H1 (cell line): ENCODE data around the gene NDUFV1. TPM values are rescaled to one million over a fixed set of nuclear protein-coding genes. Genes with fewer than 3 reads are reported as not detected.

Experiments
- CTCF ChIA-PET: fragments of 300-600 bp; sonication (Branson Sonifier 250); formaldehyde crosslinking; loops from one replicate; lab custom pipeline; 2021; ENCODE audit not compliant: partially characterized antibody; lab: Charles Lee
- POLR2A ChIA-PET: fragments of 300-600 bp; sonication (Branson Sonifier 250); formaldehyde crosslinking; loops from one replicate; lab custom pipeline; 2021; ENCODE audit warnings: inconsistent platforms; ENCODE audit not compliant: partially characterized antibody; lab: Charles Lee
- DNase-seq, 2 experiments: peaks; one replicate each; pipeline versions ENCODE4 v3.0.0 to v3.0.0-alpha.2; 2010 to 2022; ENCODE audit warnings: low spot score in 2 of 2, low read depth in 1 of 2, mixed read lengths in 1 of 2
- FAIRE-seq: peaks from 2 replicates; lab custom pipeline; 2011; peaks lifted over from hg19 to GRCh38; lab: Jason Lieb, UNC
- H2AFZ ChIP-seq: 2 replicates; pipeline ENCODE4 v1.8.1; 2012; ENCODE audit warnings: low read length, inconsistent platforms
- H2AK5ac ChIP-seq: 2 replicates; pipeline ENCODE4 v1.6.1; 2013; ENCODE audit warnings: low read depth, low read length
- H2BK120ac ChIP-seq: replicated peaks from 2 replicates; pipeline ENCODE3; 2013; ENCODE audit warnings: low read depth, low read length, inconsistent platforms
- H2BK12ac ChIP-seq: 2 replicates; pipeline ENCODE4 v1.6.1; 2013; ENCODE audit warnings: low read depth, low read length
- H2BK15ac ChIP-seq: 2 replicates; pipeline ENCODE4 v1.6.1; 2013; ENCODE audit warnings: low read length
- H2BK20ac ChIP-seq: 2 replicates; pipeline ENCODE4 v1.6.1; 2013; ENCODE audit warnings: low read length
- H2BK5ac ChIP-seq: 2 replicates; pipeline ENCODE4 v1.6.1; 2013; ENCODE audit warnings: low read depth, low read length
- H3K14ac ChIP-seq: 2 replicates; pipeline ENCODE4 v1.6.1; 2013; ENCODE audit warnings: inconsistent platforms; ENCODE audit not compliant: insufficient read length
- H3K18ac ChIP-seq: 2 replicates; pipeline ENCODE4 v1.6.1; 2013; ENCODE audit warnings: low read length; ENCODE audit errors: extremely low read depth
- H3K23ac ChIP-seq: 2 replicates; pipeline ENCODE4 v1.6.1; 2013; ENCODE audit warnings: inconsistent platforms; ENCODE audit not compliant: insufficient read length
- H3K23me2 ChIP-seq: 2 replicates; pipeline ENCODE4 v1.6.1; 2013; ENCODE audit warnings: low read depth, low read length
- H3K27ac ChIP-seq: 2 replicates; pipeline ENCODE4 v1.6.1; 2011; ENCODE audit warnings: low read depth, low read length, inconsistent platforms
- H3K27me3 ChIP-seq, 4 experiments: replicated peaks in 1 of 4; 1 replicate in 1 of 4; 2 replicates in 3 of 4; pipeline versions ENCODE4 v1.6.1 to v1.8.1; 2011 to 2013; ENCODE audit warnings: low read length in 3 of 4, mild to moderate bottlenecking in 3 of 4, inconsistent platforms in 2 of 4, mixed read lengths in 2 of 4, moderate library complexity in 1 of 4; ENCODE audit not compliant: control insufficient read depth in 3 of 4, insufficient read depth in 3 of 4; ENCODE audit errors: extremely low read depth in 1 of 4
- H3K36me3 ChIP-seq, 4 experiments: 2 replicates each; pipeline versions ENCODE4 v1.6.1 to v1.8.1; 2011 to 2013; ENCODE audit warnings: mild to moderate bottlenecking in 4 of 4, low read length in 3 of 4, moderate library complexity in 2 of 4, control low read depth in 1 of 4, inconsistent platforms in 1 of 4; ENCODE audit not compliant: insufficient read depth in 4 of 4, control insufficient read depth in 2 of 4
- H3K4ac ChIP-seq: replicated peaks from 2 replicates; pipeline ENCODE3; 2013; ENCODE audit warnings: low read length, low read depth, mixed read lengths, inconsistent platforms; ENCODE audit not compliant: insufficient read length
- H3K4me1 ChIP-seq, 4 experiments: replicated peaks in 1 of 4; 1 replicate in 1 of 4; 2 replicates in 3 of 4; pipeline versions ENCODE4 v1.6.1 to v1.8.1; 2011 to 2013; ENCODE audit warnings: low read length in 3 of 4, inconsistent platforms in 2 of 4, mixed read lengths in 1 of 4; ENCODE audit not compliant: insufficient read depth in 4 of 4, control insufficient read depth in 3 of 4
- H3K4me2 ChIP-seq, 2 experiments: 2 replicates each; pipeline versions ENCODE4 v1.6.1 to v1.8.1; 2011 to 2013; ENCODE audit warnings: low read depth in 2 of 2, low read length in 2 of 2, control low read depth in 1 of 2, inconsistent platforms in 1 of 2, mild to moderate bottlenecking in 1 of 2; ENCODE audit not compliant: insufficient read depth in 1 of 2
- H3K4me3 ChIP-seq, 4 experiments: fragments of 200-600, 300-600 bp in 1 of 4; sonication (generic), shearing (Covaris generic), sonication (Bioruptor Twin) in 1 of 4; 2 replicates each; pipeline versions ENCODE4 v1.5.1 to v1.8.1; 2011 to 2016; ENCODE audit warnings: low read length in 4 of 4, low read depth in 3 of 4, control low read depth in 2 of 4, inconsistent platforms in 2 of 4, mild to moderate bottlenecking in 2 of 4, mixed read lengths in 1 of 4, moderate library complexity in 1 of 4; ENCODE audit not compliant: insufficient read depth in 2 of 4; ENCODE audit errors: extremely low read depth in 1 of 4
- H3K56ac ChIP-seq: replicated peaks from 2 replicates; pipeline ENCODE3; 2013; ENCODE audit warnings: low read depth, mild to moderate bottlenecking, mixed read lengths, low read length, inconsistent platforms; ENCODE audit not compliant: insufficient read length
- H3K79me1 ChIP-seq: 2 replicates; pipeline ENCODE4 v1.6.1; 2013; ENCODE audit warnings: low read depth, low read length, control low read depth
- H3K79me2 ChIP-seq, 2 experiments: 2 replicates each; pipeline versions ENCODE4 v1.6.1 to v1.8.1; 2012 to 2013; ENCODE audit warnings: low read length in 2 of 2, mild to moderate bottlenecking in 2 of 2, inconsistent platforms in 1 of 2; ENCODE audit not compliant: insufficient read depth in 2 of 2, control insufficient read depth in 1 of 2
- H3K9ac ChIP-seq, 4 experiments: replicated peaks in 1 of 4; 1 replicate in 1 of 4; 2 replicates in 3 of 4; pipeline versions ENCODE4 v1.6.1 to v1.8.1; 2011 to 2013; ENCODE audit warnings: low read depth in 3 of 4, low read length in 3 of 4, control low read depth in 2 of 4, mild to moderate bottlenecking in 2 of 4, moderate library complexity in 2 of 4, inconsistent platforms in 1 of 4; ENCODE audit errors: extremely low read depth in 1 of 4
- H3K9me3 ChIP-seq, 2 experiments: 2 replicates each; pipeline versions ENCODE4 v1.6.1 to v1.8.1; 2012 to 2013; ENCODE audit warnings: mild to moderate bottlenecking in 2 of 2, moderate library complexity in 2 of 2, control low read depth in 1 of 2, inconsistent platforms in 1 of 2, low read depth in 1 of 2, low read length in 1 of 2, mixed read lengths in 1 of 2; ENCODE audit not compliant: insufficient read depth in 2 of 2
- H4K20me1 ChIP-seq, 2 experiments: replicated peaks in 1 of 2; 2 replicates each; pipeline versions ENCODE3 to v1.8.1; 2011 to 2013; ENCODE audit warnings: inconsistent platforms in 2 of 2, low read length in 2 of 2, mild to moderate bottlenecking in 1 of 2; ENCODE audit not compliant: insufficient read depth in 2 of 2, control insufficient read depth in 1 of 2
- H4K5ac ChIP-seq: 2 replicates; pipeline ENCODE4 v1.6.1; 2013; ENCODE audit warnings: low read length, low read depth, mixed read lengths, inconsistent platforms; ENCODE audit not compliant: insufficient read length
- H4K8ac ChIP-seq: 2 replicates; pipeline ENCODE4 v1.8.0; 2013; ENCODE audit warnings: mild to moderate bottlenecking, moderate library complexity, low read length, inconsistent platforms; ENCODE audit not compliant: insufficient read depth; ENCODE audit errors: extremely low read depth
- H4K91ac ChIP-seq: replicated peaks from 2 replicates; pipeline ENCODE3; 2013; ENCODE audit warnings: low read length, mixed read lengths, inconsistent platforms; ENCODE audit not compliant: insufficient read length
- POLR2A ChIP-seq, 2 experiments: IDR thresholded peaks; 1 replicate in 1 of 2; 2 replicates in 1 of 2; pipeline ENCODE4 v1.6.1; 2011; ENCODE audit warnings: low read depth in 2 of 2, low read length in 2 of 2, mild to moderate bottlenecking in 2 of 2; ENCODE audit errors: control extremely low read depth in 1 of 2
- POLR2AphosphoS5 ChIP-seq: IDR thresholded peaks from 2 replicates; pipeline ENCODE4 v1.6.1; 2011; ENCODE audit warnings: low read depth, low read length
- RBBP5 ChIP-seq: IDR thresholded peaks from 2 replicates; pipeline ENCODE4 v1.7.1; 2012; ENCODE audit warnings: low read depth, mild to moderate bottlenecking, inconsistent platforms, low read length, moderate library complexity, borderline replicate concordance
- WGBS, 2 experiments: shearing (Covaris generic) in 1 of 2; methylation state at CpG; one replicate each; pipeline versions ENCODE4 v1.1.6 to v1.1.7; 2013 to 2015; ENCODE audit warnings: low lambda C conversion rate in 2 of 2, mixed read lengths in 2 of 2, inconsistent platforms in 1 of 2, low coverage in 1 of 2, missing lambda C conversion rate in 1 of 2; ENCODE audit not compliant: insufficient replicate concordance in 2 of 2, insufficient coverage in 1 of 2, insufficient read length in 1 of 2; ENCODE audit errors: extremely low coverage in 1 of 2, missing lambda C conversion rate in 1 of 2; 5-methylcytosine and 5-hydroxymethylcytosine counted together
- polyA plus RNA-seq, 7 experiments: library from polyadenylated mRNA; depleted of rRNA in 3 of 7; stranded (reverse) in 5 of 7; unstranded in 2 of 7; fragments of >200 nt in 5 of 7; fragments of 200-250 nt in 2 of 7; gene quantifications; 1 replicate in 5 of 7; 2 replicates in 1 of 7; 4 replicates in 1 of 7; pipeline versions ENCODE4 v1.2.1 to v1.2.3, GENCODE V29; 2011 to 2013; ENCODE audit warnings: missing spikeins in 2 of 7, mixed read lengths in 2 of 7
- total RNA-seq: library from RNA; stranded (reverse); fragmentation: NEBNext Ultra II Directional; extraction: Animal tissue kit (Norgen Biotek cat#: 25700); gene quantifications from 2 replicates; pipeline ENCODE4 v1.2.1, GENCODE V29; 2021

NDUFV1 gene
- total and polyA plus RNA-seq, 2 of the 8 experiments (the other 6 are each of a cell fraction or from before 2014, with no cell fraction given): 125 to 131 TPM

DNA sequence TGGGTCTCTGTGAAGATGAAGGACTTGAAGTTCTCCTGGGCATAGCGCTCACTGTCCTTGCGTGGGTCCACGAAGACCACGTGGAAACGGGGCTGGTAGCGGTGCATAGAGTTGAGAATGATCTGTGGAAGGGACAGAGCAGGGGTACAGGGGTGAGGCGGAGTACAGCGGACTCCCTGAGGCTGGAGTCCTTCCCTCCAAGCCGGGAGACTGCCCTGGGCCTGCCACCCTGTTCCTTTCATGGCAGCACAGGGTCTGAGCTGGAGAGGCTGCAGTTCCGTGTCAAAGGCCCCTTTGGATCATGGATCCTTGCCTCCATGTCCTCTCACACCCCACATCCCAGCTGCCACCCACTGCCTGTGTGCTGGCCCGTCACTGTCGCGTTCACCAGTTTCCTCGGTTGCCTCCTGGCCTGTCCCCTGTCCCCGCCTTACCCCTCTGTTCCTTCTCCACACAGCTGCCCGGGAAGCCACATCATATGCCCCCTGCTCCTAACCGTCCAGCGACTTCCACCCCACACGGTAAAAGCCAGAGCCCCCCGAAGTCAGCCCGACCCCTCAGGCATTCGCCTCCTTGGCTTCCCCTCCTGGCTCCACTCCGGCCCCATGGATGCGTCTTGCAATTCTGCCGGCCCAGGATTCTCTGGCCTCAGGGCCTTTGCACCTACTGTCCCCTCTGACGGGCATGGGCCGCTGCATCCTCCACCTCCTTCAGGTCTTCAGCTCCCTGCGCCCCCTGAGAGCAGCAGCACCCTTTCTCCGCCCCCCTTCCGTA lies 26.4 kb downstream of the NDUFV1 start:
- Histone ChIP-seq H4K5ac (no peak overlapping the region), H2BK20ac (0 out of 2 replicates have a peak overlapping the region, but pooled peaks have one; percentile 43), H4K8ac (no peak overlapping the region; the same call in 1 of the 2 replicates), H2AK5ac (no peak overlapping the region; the same call in 1 of the 2 replicates), H3K14ac (no peak overlapping the region), H3K79me1 (no peaks in the 10 kb centered on the region), H4K20me1 (no peaks in the 10 kb centered on the region), H2AFZ (no peak overlapping the region), H3K4me1 (peaks cover 0 to 26% (median 14%) of the 10 kb centered on the region in 4 experiments; a peak in 6 of 7 replicates), H3K4ac (no peak overlapping the region), H3K27me3 (no peaks in the 10 kb centered on the region; a peak in 1 of 7 replicates), H2BK15ac (0 out of 2 replicates have a peak overlapping the region, but pooled peaks have one; percentile 25), H3K23me2 (peaks cover 2% of the 10 kb centered on the region; the same call in 1 of the 2 replicates), H3K9ac (no peak overlapping the region; a peak in 1 of 7 replicates), H3K18ac (no peak overlapping the region), H3K27ac (no peak overlapping the region), H3K79me2 (no peaks in the 10 kb centered on the region), H3K4me3 (no peak overlapping the region), H3K9me3 (no peaks in the 10 kb centered on the region), H3K36me3 (no peaks in the 10 kb centered on the region), H2BK12ac (peak overlapping the region; percentile 7; the same call in 1 of the 2 replicates), H3K23ac (no peak overlapping the region), H2BK120ac (no peak overlapping the region), H3K4me2 (no peak overlapping the region), H4K91ac (no peak overlapping the region), H3K56ac (no peak overlapping the region), H2BK5ac (no peak overlapping the region)
- CTCF ChIA-PET: interaction anchor here (0.8 to 10.1 kb wide), 8 partner anchors 13 to 168 kb away, joined by 3 to 117 read pairs (median 3); partner anchors contain the start of gene ACY3
- DNase-seq: no peak
- no peak for FAIRE-seq
- WGBS, 2 experiments: 88% methylated on average over 23 of the region's 30 CpGs; no CpG with 5 or more reads in 1 of the 2 experiments
- peak; percentile 37; the same call in 1 of the 2 replicates for TF ChIP-seq POLR2AphosphoS5
- no peak for TF ChIP-seq RBBP5
- peak in 1 of 2 experiments; percentile 62; a peak in 1 of 3 replicates for TF ChIP-seq POLR2A (IDR thresholded peaks at IDR 0.05; ENCODE audit: control extremely low read depth in 1 of 2, low read depth in 2 of 2, low read length in 2 of 2)
- POLR2A ChIA-PET: interaction anchor here (1.2 to 11.7 kb wide), 4 partner anchors 13 to 56 kb away, joined by 3 to 194 read pairs (median 4); partner anchors contain the start of gene GSTP1
